HCT116 (cell line): Measurements from ENCODE around the gene SAP30L. TPM values are rescaled to one million over a fixed set of nuclear protein-coding genes. Genes with fewer than 3 reads are reported as not detected.

Source experiments
- ATAC-seq: fragments of 200-7000 bp; cut with Tn5 transposase; 2 replicates; pipeline ENCODE4 v1.9.1; 2020; ENCODE audit warnings: mild to moderate bottlenecking, moderate library complexity
- BruUV-seq: library from RNA; stranded (reverse); fragments of 400-500 nt; replicated peaks from 2 replicates; lab custom pipeline; 2021; lab: Mats Ljungman, UMichigan
- CTCF ChIA-PET: fragments of 300-600 bp; sonication (Branson Sonifier 250); formaldehyde crosslinking; loops from one replicate; lab custom pipeline; 2021; ENCODE audit warnings: antibody characterized with exemption; lab: Charles Lee
- POLR2A ChIA-PET: fragments of 300-600, 350-600 bp; sonication (Branson Sonifier 250); formaldehyde crosslinking; loops from one replicate; lab custom pipeline; 2021; ENCODE audit warnings: antibody characterized with exemption; lab: Charles Lee
- RAD21 ChIA-PET, 2 experiments: fragments of 300-600 bp; sonication (Branson Sonifier 250); formaldehyde crosslinking; loops; one replicate each; lab custom pipeline; 2023; ENCODE audit warnings: low total read pairs in 2 of 2; ENCODE audit not compliant: uncharacterized antibody in 2 of 2, unreplicated experiment in 2 of 2, low non-redundant PET in 1 of 2; lab: Charles Lee
- DNase-seq: peaks from one replicate; pipeline ENCODE4 v3.0.0-alpha.2; 2010; ENCODE audit warnings: low read depth, low spot score
- H2AFZ ChIP-seq: fragments of 200-600 bp; shearing (Covaris generic), sonication (generic); 2 replicates; pipeline ENCODE4 v1.6.1; 2017; ENCODE audit warnings: low read depth, mixed run types, mixed read lengths, antibody characterized with exemption, low read length; ENCODE audit not compliant: poor library complexity, severe bottlenecking
- H3K27ac ChIP-seq: 2 replicates; pipeline ENCODE4 v1.5.1; 2012; ENCODE audit warnings: low read depth, low read length
- H3K27me3 ChIP-seq: fragments of 200-600 bp; sonication (generic); 2 replicates; pipeline ENCODE4 v1.6.1; 2016; ENCODE audit warnings: mixed run types, low read length, mixed read lengths; ENCODE audit not compliant: insufficient read depth
- H3K36me3 ChIP-seq, 2 experiments: fragments of 200-500 bp in 1 of 2; fragments of 200-600 bp in 1 of 2; sonication (Bioruptor generic) in 1 of 2; sonication (generic) in 1 of 2; 2 replicates each; pipeline versions ENCODE4 v1.5.1 to v1.6.1; 2014 to 2016; ENCODE audit warnings: low read length in 2 of 2, inconsistent platforms in 1 of 2, mixed read lengths in 1 of 2, mixed run types in 1 of 2; ENCODE audit not compliant: insufficient read depth in 2 of 2, control insufficient read depth in 1 of 2
- H3K4me1 ChIP-seq, 2 experiments: fragments of 200-600 bp in 1 of 2; sonication (generic) in 1 of 2; 2 replicates each; pipeline versions ENCODE4 v1.5.1 to v1.6.1; 2012 to 2017; ENCODE audit warnings: low read length in 2 of 2, inconsistent platforms in 1 of 2, mild to moderate bottlenecking in 1 of 2, mixed read lengths in 1 of 2, mixed run types in 1 of 2, moderate library complexity in 1 of 2; ENCODE audit not compliant: insufficient read depth in 2 of 2, control insufficient read depth in 1 of 2
- H3K4me2 ChIP-seq: fragments of 200-600 bp; sonication (generic); 2 replicates; pipeline ENCODE4 v1.6.1; 2017; ENCODE audit warnings: mixed run types, low read length, mixed read lengths
- H3K4me3 ChIP-seq, 2 experiments: fragments of 200-600 bp in 1 of 2; sonication (generic) in 1 of 2; replicated peaks in 1 of 2; 2 replicates each; pipeline ENCODE4 v1.5.1; 2011 to 2016; ENCODE audit warnings: low read length in 2 of 2, control low read depth in 1 of 2, low read depth in 1 of 2, mild to moderate bottlenecking in 1 of 2, mixed read lengths in 1 of 2, mixed run types in 1 of 2
- H3K79me2 ChIP-seq: fragments of 200-600 bp; sonication (generic); 2 replicates; pipeline ENCODE4 v1.6.1; 2017; ENCODE audit warnings: mild to moderate bottlenecking, mixed run types, low read length, moderate library complexity, mixed read lengths; ENCODE audit not compliant: insufficient read depth
- H3K9ac ChIP-seq: fragments of 200-600 bp; sonication (generic); 2 replicates; pipeline ENCODE4 v1.6.1; 2016; ENCODE audit warnings: low read length, mixed read lengths
- H3K9me2 ChIP-seq: fragments of 200-600 bp; sonication (generic), shearing (Covaris generic); 2 replicates; pipeline ENCODE4 v1.6.1; 2017; ENCODE audit warnings: mixed run types, mild to moderate bottlenecking, moderate library complexity; ENCODE audit not compliant: insufficient read depth
- H3K9me3 ChIP-seq, 2 experiments: fragments of 200-500 bp in 1 of 2; fragments of 200-600 bp in 1 of 2; sonication (Bioruptor generic) in 1 of 2; sonication (generic) in 1 of 2; 2 replicates each; pipeline ENCODE4 v1.6.1; 2014 to 2017; ENCODE audit warnings: low read length in 2 of 2, mixed read lengths in 2 of 2, inconsistent platforms in 1 of 2, low read depth in 1 of 2, mild to moderate bottlenecking in 1 of 2, mixed run types in 1 of 2, moderate library complexity in 1 of 2; ENCODE audit not compliant: control insufficient read depth in 1 of 2, insufficient read depth in 1 of 2
- H4K20me1 ChIP-seq: fragments of 200-600 bp; sonication (generic), shearing (Covaris generic); 2 replicates; pipeline ENCODE4 v1.6.1; 2017; ENCODE audit warnings: mixed run types, mild to moderate bottlenecking, moderate library complexity; ENCODE audit not compliant: insufficient read depth
- CTCF ChIP-seq, 3 experiments: fragments of 200-600 bp in 1 of 3; sonication (generic) in 1 of 3; IDR thresholded peaks in 2 of 3; conservative IDR thresholded peaks in 1 of 3; 2 replicates each; pipeline ENCODE4 v1.5.1; 2012 to 2017; ENCODE audit warnings: low read depth in 2 of 3, low read length in 2 of 3, antibody characterized with exemption in 1 of 3, borderline replicate concordance in 1 of 3, control low read depth in 1 of 3, mild to moderate bottlenecking in 1 of 3, mixed read lengths in 1 of 3, mixed run types in 1 of 3, moderate library complexity in 1 of 3; ENCODE audit not compliant: insufficient read depth in 1 of 3
- JUND ChIP-seq: IDR thresholded peaks from 2 replicates; pipeline ENCODE4 v1.6.1; 2012
- RAD21 ChIP-seq: IDR thresholded peaks from 2 replicates; pipeline ENCODE4 v1.6.1; 2012; ENCODE audit warnings: low read depth, mild to moderate bottlenecking
- SP1 ChIP-seq: IDR thresholded peaks from 2 replicates; pipeline ENCODE4 v1.6.1; 2012; ENCODE audit warnings: low read depth
- SRF ChIP-seq: IDR thresholded peaks from 2 replicates; pipeline ENCODE4 v1.6.1; 2012; ENCODE audit warnings: low read depth
- TCF7L2 ChIP-seq: IDR thresholded peaks from 2 replicates; pipeline ENCODE4 v1.7.0; 2011; ENCODE audit warnings: borderline replicate concordance, inconsistent platforms; ENCODE audit not compliant: insufficient read depth, insufficient read length; ENCODE audit errors: extremely low read depth
- ZFX ChIP-seq: fragments of 450-650 bp; IDR thresholded peaks from 2 replicates; pipeline ENCODE4 v1.6.1; 2017
- intact Hi-C: fragments of 100-400 bp; cut with micrococcal nuclease; formaldehyde crosslinking; loops from 2 replicates; pipeline ENCODE4 v1.10.0; 2022
- total RNA-seq: library from RNA; stranded (reverse); gene quantifications from one replicate; pipeline ENCODE4 v1.2.1, GENCODE V29; 2021; ENCODE audit not compliant: unreplicated experiment

SAP30L gene
- total RNA-seq, 1 experiment from 2014 or later: 25.5 TPM

GRCh38 chr5:154403776-154404387, 41.9 kb upstream of the SAP30L start:
- ATAC-seq (no peak), DNase-seq (no peak)
- Histone ChIP-seq H3K9ac (no peak overlapping the region), H3K9me2 (no peaks in the 10 kb centered on the region), H3K27ac (no peak overlapping the region), H3K4me3 (no peak overlapping the region), H4K20me1 (no peaks in the 10 kb centered on the region), H3K36me3 (no peaks in the 10 kb centered on the region), H3K27me3 (no peaks in the 10 kb centered on the region), H3K4me2 (no peak overlapping the region), H3K9me3 (no peaks in the 10 kb centered on the region), H2AFZ (no peak overlapping the region), H3K4me1 (peaks cover 8 to 23% of the 10 kb centered on the region in 2 experiments; a peak in 3 of 4 replicates), H3K79me2 (no peaks in the 10 kb centered on the region)
- ChIA-PET POLR2A (no interaction called here), CTCF (interaction anchor here (1.1 to 4.2 kb wide), 3 partner anchors 12 to 430 kb away, joined by 3 to 70 read pairs (median 26); no protein-coding TSS in a partner anchor), RAD21 (interaction anchor here (2.0 to 2.2 kb wide), 2 partner anchors 331 to 332 kb away, joined by 13 to 16 read pairs; no protein-coding TSS in a partner anchor)
- no peak for TF ChIP-seq ZFX
- TF ChIP-seq SP1: no peak
- intact Hi-C loops: loop anchor here (2.0 kb wide), 1 partner anchor 223 kb away; no protein-coding TSS in a partner anchor
- no TSS peak for BruUV-seq

GRCh38 chr5:154405078-154405792, 40.6 kb upstream of the SAP30L start:
- Histone ChIP-seq H3K4me2 (peak overlapping the region; percentile 67), H3K27me3 (no peaks in the 10 kb centered on the region), H3K9me3 (no peaks in the 10 kb centered on the region), H3K4me3 (no peak overlapping the region), H2AFZ (peak overlapping the region; percentile 27), H4K20me1 (no peaks in the 10 kb centered on the region), H3K36me3 (no peaks in the 10 kb centered on the region), H3K9ac (0 out of 2 replicates have a peak overlapping the region, but pooled peaks have one; percentile 19), H3K27ac (no peak overlapping the region), H3K9me2 (no peaks in the 10 kb centered on the region), H3K79me2 (no peaks in the 10 kb centered on the region), H3K4me1 (peaks cover 8 to 23% of the 10 kb centered on the region in 2 experiments; a peak in 3 of 4 replicates)
- ChIA-PET CTCF (interaction anchor here (0.6 to 4.2 kb wide), 20 partner anchors 11 to 431 kb away, joined by 3 to 70 read pairs (median 4); partner anchors contain the start of gene GALNT10), RAD21 (interaction anchor here (0.6 to 2.2 kb wide), 10 partner anchors 63 to 430 kb away, joined by 3 to 16 read pairs (median 3); no protein-coding TSS in a partner anchor), POLR2A (interaction anchor here (0.8 kb wide), 1 partner anchor 333 kb away, joined by 4 read pairs; no protein-coding TSS in a partner anchor)
- DNase-seq (peak; percentile 40), ATAC-seq (peak; percentile 96)
- BruUV-seq: no TSS peak
- intact Hi-C loops: loop anchor here (1.0 to 5.0 kb wide), 5 partner anchors 208 to 1873 kb away; no protein-coding TSS in a partner anchor
- TF ChIP-seq RAD21: peak; percentile 98
- peak; percentile 77 to 85 (median 84) for TF ChIP-seq CTCF (IDR thresholded peaks at IDR 0.05 in 2 of 3, conservative IDR thresholded peaks at IDR 0.05 in 1 of 3; ENCODE audit: borderline replicate concordance in 1 of 3, insufficient read depth in 1 of 3, low read depth in 2 of 3, low read length in 2 of 3)
- TF ChIP-seq TCF7L2: peak; percentile 88
- no peak for TF ChIP-seq SRF
- TF ChIP-seq JUND: no peak
